ENCODE measurements around the gene TRMT11.

Gene TRMT11

GRCh38 chr6:126072834-126073233 lies 86.5 kb downstream of the TRMT11 start:
- DNase-seq (ENCODE audit: low read depth in 1 of 2, low spot score in 1 of 2) = no peak

GRCh38 chr6:126075335-126076071 lies 89.2 kb downstream of the TRMT11 start:
- DNase-seq (ENCODE audit: low read depth in 1 of 2, low spot score in 1 of 2) = no peak

GRCh38 chr6:126076992-126077664 lies 90.8 kb downstream of the TRMT11 start:
- DNase-seq (ENCODE audit: low read depth in 1 of 2, low spot score in 1 of 2) = no peak

- DNase-seq (ENCODE audit: low read depth in 1 of 2, low spot score in 1 of 2) = no peak
These were observed 91.8 kb downstream of the TRMT11 start for GRCh38 chr6:126077810-126078776.

- no peak for DNase-seq (ENCODE audit: low read depth in 1 of 2, low spot score in 1 of 2)
These were observed 97.5 kb downstream of the TRMT11 start for GRCh38 chr6:126083875-126084274.

- no peak for DNase-seq (ENCODE audit: low read depth in 1 of 2, low spot score in 1 of 2)
These were observed 100.2 kb downstream of the TRMT11 start for GRCh38 chr6:126086560-126086959.

All from activated T-helper 1 cell treated with anti-CD3 and anti-CD28 coated beads, Interleukin-2, amount 50 U/mL, for 16 hours (primary cell).